ENCODE data around the gene LRRC51.
"Not testable (repeated sequence)": the region's sequence is repeated elsewhere in the genome, so short reads cannot be mapped to it uniquely, and the experiment has no call there.

LRRC51 gene

DNA sequence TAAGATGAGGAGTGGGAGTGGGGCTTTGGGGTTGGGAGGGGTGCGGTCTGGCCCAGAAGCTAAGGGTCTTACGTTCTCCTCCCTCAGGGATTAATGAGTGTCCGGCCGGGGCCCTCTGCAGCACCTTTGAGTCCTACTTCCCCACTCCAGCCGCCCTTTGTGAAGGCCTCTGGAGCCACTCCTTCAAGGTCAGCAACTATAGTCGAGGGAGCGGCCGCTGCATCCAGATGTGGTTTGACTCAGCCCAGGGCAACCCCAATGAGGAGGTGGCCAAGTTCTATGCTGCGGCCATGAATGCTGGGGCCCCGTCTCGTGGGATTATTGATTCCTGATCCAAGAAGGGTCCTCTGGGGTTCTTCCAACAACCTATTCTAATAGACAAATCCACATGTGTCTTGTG, 58.9 kb downstream of the LRRC51 start:
- DNase-seq (ENCODE audit: low spot score) = no peak

DNA sequence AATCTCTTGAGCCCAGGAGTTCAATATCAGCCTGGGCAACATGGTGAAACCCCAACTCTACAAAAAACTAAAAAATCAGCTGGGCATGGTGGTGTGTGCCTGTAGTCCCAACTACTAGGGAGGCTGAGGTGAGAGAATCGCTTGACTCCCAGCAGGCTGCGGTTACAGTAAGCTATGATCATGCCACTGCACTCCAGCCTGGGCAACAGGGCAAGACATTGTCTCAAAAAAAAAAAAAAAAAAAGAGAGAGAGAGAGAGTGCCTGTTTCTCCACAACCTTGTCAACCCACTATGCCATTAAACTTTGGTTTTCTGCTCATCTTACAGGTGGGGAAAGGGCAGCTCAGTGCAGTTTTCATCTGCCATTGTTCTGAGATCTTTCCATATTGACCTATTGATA, 60.0 kb downstream of the LRRC51 start:
- no peak for DNase-seq (ENCODE audit: low spot score)

DNA sequence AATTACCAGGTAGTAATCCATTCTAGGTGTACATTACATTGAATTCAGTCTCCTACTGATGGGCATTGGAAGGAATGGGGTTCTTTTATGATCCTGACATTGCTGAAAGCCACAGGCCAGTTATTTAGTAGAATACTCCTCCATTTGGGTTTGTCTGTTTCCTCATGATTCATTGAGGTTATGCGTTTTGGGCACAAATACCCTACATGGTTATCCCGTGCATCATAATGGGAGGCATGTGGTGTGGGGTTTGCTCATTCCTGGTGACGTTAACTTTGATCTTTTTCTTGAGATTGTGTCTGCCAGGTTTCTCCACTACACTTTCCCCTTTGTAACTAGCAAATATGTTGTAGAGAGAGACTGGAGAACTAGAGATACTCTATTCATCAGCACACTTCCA, 60.4 kb downstream of the LRRC51 start:
- no peak for DNase-seq (ENCODE audit: low spot score)

DNA sequence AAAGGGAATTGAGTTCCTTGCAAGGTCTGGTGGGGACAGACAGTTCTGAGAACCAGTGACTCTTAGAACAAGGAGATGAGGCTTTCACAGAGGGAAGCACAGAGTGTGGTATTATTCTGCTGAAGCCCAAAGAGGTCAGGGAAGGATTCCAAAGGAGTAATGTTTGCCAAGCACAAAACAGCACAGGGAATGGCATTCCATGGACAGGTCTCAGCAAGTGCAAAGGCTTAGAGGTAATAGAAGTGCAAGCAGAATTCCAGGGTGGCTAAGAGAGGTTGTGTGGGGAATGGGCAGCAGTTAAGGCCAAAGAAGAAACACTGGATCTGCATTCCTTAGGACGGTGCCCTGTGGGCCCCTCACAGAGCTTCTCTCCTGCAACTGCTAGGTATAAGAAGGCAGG, 61.4 kb downstream of the LRRC51 start:
- DNase-seq (ENCODE audit: low spot score) = not testable (repeated sequence)

DNA sequence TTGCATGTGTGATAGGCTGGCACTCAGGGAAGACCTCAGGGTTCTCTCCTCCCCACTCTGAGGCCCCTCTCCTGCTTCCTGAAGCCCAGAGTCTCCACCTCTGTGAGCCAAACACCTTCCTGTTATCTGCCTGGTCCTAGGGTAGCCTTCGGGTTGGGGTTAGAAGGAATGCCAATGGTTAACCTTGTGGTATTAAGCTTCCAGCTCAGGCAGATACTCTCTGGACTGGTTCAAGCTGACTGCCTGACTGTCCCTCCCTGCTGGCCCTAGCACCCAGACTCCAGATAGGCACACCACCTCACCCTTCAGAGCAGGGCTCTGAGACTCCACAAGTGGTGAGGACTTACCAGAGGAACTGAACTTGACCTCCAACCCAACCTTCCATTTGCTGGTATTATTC, 61.9 kb downstream of the LRRC51 start:
- DNase-seq (ENCODE audit: low spot score) = not testable (repeated sequence)

DNA sequence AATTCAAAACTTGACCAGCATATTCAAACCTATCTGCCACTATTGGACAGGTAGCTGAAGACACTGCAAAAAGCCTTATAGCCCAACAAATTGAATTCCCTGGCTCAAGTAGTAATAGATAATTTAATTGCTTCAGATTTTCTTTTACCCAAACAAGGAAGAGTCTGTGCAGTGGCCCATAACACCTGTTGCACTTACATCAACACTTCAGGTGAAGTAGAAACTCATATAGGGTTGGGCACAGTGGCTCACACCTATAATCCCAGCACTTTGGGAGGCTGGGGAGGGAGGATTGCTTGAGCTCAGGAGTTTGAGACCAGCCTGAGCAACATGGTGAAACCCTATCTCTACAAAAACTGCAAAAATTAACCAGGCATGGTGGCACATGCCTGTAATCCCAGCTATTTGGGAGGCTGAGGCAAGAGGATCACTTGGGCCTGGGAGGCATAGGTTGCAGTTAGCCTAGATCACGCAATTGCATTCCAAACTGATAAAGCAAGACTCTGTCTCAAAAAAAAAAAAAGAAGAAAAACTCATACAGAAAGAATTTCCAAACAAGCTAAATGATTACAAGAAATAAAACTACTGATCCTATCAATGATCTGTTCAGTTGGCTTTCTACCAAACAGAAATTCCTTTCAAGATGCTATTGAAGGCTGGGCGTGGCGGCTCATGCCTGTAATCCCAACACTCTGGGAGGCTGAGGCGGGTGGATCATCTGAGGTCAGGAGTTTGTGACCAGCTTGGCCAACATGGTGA, 64.3 kb downstream of the LRRC51 start:
- DNase-seq (ENCODE audit: low spot score) = no peak

Measured in iPS-NIHi11 (cell line).